Thymus (tissue), 11 donors: ENCODE measurements around the gene RASA3. TPM values are rescaled to one million over a fixed set of nuclear protein-coding genes. Genes with fewer than 3 reads are reported as not detected.

Source experiments
- DNase-seq, 9 donors: peaks; one replicate each; pipeline ENCODE4 v3.0.0-alpha.2; 2013; ENCODE audit warnings: low spot score in 9 of 9, low read depth in 6 of 9, missing footprints in 1 of 9
- H3K27ac ChIP-seq, 2 donors: one replicate each; pipeline ENCODE4 v1.5.1; 2013; ENCODE audit warnings: control low read depth in 1 of 2, low read depth in 1 of 2, low read length in 1 of 2, mild to moderate bottlenecking in 1 of 2, moderate library complexity in 1 of 2
- H3K27me3 ChIP-seq, 2 donors: one replicate each; pipeline ENCODE4 v1.5.1; 2013; ENCODE audit warnings: low read length in 1 of 2; ENCODE audit not compliant: control insufficient read depth in 2 of 2, insufficient read depth in 1 of 2
- H3K36me3 ChIP-seq, 2 donors: one replicate each; pipeline ENCODE4 v1.5.1; 2013; ENCODE audit warnings: low read length in 1 of 2, mild to moderate bottlenecking in 1 of 2, moderate library complexity in 1 of 2; ENCODE audit not compliant: control insufficient read depth in 2 of 2, insufficient read depth in 2 of 2
- H3K4me1 ChIP-seq, 2 donors: one replicate each; pipeline ENCODE4 v1.5.1; 2013; ENCODE audit warnings: low read length in 2 of 2; ENCODE audit not compliant: control insufficient read depth in 2 of 2, insufficient read depth in 2 of 2
- H3K4me3 ChIP-seq, 2 donors: one replicate each; pipeline ENCODE4 v1.5.1; 2013; ENCODE audit warnings: low read length in 2 of 2, control low read depth in 1 of 2, mild to moderate bottlenecking in 1 of 2
- H3K9me3 ChIP-seq, 2 donors: one replicate each; pipeline ENCODE4 v1.5.1; 2013; ENCODE audit warnings: low read length in 1 of 2, mild to moderate bottlenecking in 1 of 2; ENCODE audit not compliant: control insufficient read depth in 2 of 2, insufficient read depth in 1 of 2
- WGBS: extraction: QIAGEN DNeasy Blood & Tissue Kit; methylation state at CpG from one replicate; pipeline ENCODE4 v1.1.7; 2013; 5-methylcytosine and 5-hydroxymethylcytosine counted together
- polyA plus RNA-seq: library from polyadenylated mRNA; stranded (reverse); fragments of 200-250 nt; gene quantifications from one replicate; pipeline ENCODE4 v1.2.3, GENCODE V29; 2013
- total RNA-seq: library from RNA; stranded (reverse); fragments of 120-200 nt; gene quantifications from one replicate; pipeline ENCODE4 v1.2.4, GENCODE V29; 2013
- donor health status: healthy.

The RASA3 gene
- total and polyA plus RNA-seq, 2 donors, result 23.8 to 25.1 TPM

DNA sequence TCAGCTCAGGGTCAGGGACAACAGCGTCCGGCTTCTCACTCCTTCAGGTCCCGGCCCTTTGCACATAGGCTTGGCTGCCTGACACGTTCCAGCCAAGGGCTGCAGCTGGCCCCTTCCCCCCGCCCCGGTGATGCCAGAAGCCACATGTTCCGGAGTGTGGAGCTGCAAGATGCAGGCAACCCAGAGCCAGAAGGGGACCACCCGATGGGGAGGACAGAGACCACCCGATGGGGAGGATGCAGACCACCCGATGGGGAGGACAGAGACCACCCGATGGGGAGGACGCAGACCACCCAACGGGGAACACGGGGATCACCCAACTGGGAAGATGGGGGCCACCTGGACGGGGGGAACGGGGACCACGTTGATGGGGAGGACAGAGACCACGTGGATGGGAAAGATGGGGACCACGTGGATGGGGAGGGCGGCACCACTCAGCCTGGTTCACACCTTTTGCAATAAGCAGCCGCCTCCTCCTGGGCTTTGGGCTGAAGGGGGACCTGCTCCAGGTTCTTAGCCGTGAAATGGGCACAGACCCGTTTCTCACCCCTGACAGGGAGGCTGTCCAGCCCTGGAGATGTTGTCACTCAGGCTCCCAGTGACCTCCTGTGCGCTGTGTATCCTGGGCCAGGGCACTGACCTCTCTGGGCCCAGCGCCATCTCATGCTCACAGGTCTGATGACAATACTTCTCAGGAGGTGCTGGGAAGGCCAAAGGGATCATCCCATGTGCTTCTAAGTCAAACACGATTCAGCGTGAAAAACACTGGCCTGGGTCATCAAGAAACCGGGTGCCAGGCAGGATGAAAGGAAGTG lies 193.1 kb downstream of the RASA3 start:
- Histone ChIP-seq H3K4me1 (no peaks in the 10 kb centered on the region), H3K27me3 (peaks cover 0 to 35% of the 10 kb centered on the region in 2 donors), H3K27ac (no peak overlapping the region), H3K4me3 (no peak overlapping the region), H3K36me3 (no peaks in the 10 kb centered on the region), H3K9me3 (peaks cover 1 to 4% of the 10 kb centered on the region in 2 donors)
- WGBS, result 91% methylated on average over 28 of the region's 28 CpGs
- no peak for DNase-seq

DNA sequence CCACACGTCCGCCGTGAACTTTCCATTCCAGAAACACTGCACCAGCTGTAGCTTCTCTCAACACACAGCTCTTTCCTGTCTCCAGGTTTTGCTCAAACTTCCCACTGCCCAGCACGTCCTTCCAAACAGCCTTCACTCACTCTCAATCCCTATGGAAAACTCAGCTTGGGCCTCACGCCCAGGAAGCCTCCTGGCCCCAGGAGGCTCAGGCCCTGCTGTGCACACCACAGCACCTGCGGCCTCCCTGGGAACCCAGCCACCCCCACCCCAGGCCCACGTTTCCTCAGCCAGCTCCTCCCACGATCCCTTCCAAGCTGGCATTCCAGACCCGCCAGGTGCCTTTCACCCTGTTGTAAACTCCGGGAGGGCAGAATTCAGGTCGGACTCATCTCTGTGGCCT lies 193.7 kb downstream of the RASA3 start:
- Histone ChIP-seq H3K27ac (no peak overlapping the region), H3K27me3 (peaks cover 0 to 39% of the 10 kb centered on the region in 2 donors), H3K9me3 (peaks cover 0 to 1% of the 10 kb centered on the region in 2 donors), H3K4me1 (no peaks in the 10 kb centered on the region), H3K4me3 (no peak overlapping the region), H3K36me3 (no peaks in the 10 kb centered on the region)
- DNase-seq, result no peak
- WGBS, result 93% methylated on average over 11 of the region's 11 CpGs

DNA sequence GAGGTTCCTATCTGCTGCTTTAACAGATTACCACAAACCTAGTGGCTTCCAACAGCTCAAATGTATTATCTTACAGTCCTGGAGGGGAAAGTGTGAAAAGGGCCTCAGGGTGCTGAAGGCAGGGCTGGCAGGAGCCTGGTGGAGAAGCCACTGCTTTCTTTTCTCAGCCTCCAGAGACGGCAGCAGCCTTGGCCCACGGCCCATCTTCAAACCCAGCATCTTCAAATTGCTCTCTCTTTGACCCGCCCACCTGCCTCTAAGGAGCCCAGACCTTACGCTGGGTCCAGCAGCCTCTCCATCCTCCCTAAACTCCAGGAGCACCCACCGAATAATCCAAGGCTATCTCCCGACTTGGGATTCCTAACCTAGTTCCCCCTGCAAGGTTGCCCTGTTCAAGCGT lies 194.2 kb downstream of the RASA3 start:
- Histone ChIP-seq H3K27ac (no peak overlapping the region), H3K36me3 (no peaks in the 10 kb centered on the region)
- 83% methylated on average over 7 of the region's 7 CpGs for WGBS

DNA sequence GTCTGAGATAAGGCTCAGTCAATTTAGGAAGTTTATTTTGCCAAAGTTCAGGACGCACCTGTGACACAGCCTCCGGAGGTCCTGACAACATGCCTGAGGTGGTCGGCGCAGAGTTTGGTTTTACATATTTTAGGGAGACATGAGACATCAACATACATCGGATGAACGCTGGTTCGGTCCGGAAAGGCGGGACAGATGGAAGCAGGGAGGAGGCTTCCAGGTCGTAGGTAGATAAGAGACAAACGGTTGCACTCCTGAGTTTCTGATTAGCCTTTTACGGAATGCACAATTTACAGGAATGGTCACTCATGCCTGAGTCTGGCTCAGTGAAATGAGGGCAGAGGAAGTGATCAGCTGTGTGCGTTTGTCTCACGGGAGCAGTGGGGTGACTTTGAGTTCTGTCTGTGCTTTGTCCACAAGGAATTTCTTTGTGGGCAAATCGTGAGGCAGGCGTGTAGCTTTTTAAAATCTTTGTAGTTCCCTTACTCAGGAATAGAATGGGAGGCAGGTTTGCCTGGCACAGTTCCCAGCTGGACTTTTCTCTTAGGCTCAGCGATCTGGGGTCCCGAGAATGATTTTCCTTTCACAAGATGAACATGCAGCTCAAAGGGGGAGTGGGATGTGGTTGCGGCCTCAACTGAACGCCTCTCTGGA lies 194.8 kb downstream of the RASA3 start:
- H3K27ac ChIP-seq, result no peak overlapping the region
- H3K27me3 ChIP-seq, result peaks cover 0 to 39% of the 10 kb centered on the region in 2 donors
- H3K9me3 ChIP-seq, result peaks cover 0 to 1% of the 10 kb centered on the region in 2 donors
- no peaks in the 10 kb centered on the region for H3K36me3 ChIP-seq
- WGBS, result 92% methylated on average over 20 of the region's 20 CpGs
- H3K4me3 ChIP-seq, result no peak overlapping the region
- no peak for DNase-seq
- no peaks in the 10 kb centered on the region for H3K4me1 ChIP-seq

More for the DNA sequence above, 194.2 kb downstream of the RASA3 start:
- Histone ChIP-seq H3K27me3 (peaks cover 0 to 39% of the 10 kb centered on the region in 2 donors), H3K4me3 (no peak overlapping the region), H3K9me3 (peaks cover 0 to 1% of the 10 kb centered on the region in 2 donors), H3K4me1 (no peaks in the 10 kb centered on the region)
- DNase-seq, result no peak

DNA sequence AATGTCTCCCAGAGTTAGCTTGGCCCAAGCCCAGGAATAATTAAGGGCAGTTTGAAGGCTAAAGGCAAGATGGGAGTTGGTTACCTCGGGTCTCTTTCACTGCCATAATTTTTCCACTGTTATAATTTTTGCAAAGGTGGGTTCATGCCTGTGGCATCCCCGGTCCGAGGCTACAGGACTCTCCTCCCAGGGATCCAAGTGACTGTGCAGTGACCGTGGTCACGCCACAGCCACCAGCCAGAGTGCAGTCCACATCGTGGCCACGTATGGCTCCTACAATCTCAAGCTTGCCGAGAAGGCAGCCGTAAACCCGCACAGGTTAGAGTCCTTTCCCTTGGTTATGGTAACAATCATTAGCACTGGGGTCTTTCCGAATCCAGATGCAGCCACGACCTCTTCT lies 195.3 kb downstream of the RASA3 start:
- WGBS, result 95% methylated on average over 12 of the region's 12 CpGs
- Histone ChIP-seq H3K4me3 (no peak overlapping the region), H3K36me3 (no peaks in the 10 kb centered on the region), H3K9me3 (peaks cover 0 to 1% of the 10 kb centered on the region in 2 donors), H3K27ac (no peak overlapping the region), H3K27me3 (peaks cover 0 to 39% of the 10 kb centered on the region in 2 donors), H3K4me1 (no peaks in the 10 kb centered on the region)
- no peak for DNase-seq

DNA sequence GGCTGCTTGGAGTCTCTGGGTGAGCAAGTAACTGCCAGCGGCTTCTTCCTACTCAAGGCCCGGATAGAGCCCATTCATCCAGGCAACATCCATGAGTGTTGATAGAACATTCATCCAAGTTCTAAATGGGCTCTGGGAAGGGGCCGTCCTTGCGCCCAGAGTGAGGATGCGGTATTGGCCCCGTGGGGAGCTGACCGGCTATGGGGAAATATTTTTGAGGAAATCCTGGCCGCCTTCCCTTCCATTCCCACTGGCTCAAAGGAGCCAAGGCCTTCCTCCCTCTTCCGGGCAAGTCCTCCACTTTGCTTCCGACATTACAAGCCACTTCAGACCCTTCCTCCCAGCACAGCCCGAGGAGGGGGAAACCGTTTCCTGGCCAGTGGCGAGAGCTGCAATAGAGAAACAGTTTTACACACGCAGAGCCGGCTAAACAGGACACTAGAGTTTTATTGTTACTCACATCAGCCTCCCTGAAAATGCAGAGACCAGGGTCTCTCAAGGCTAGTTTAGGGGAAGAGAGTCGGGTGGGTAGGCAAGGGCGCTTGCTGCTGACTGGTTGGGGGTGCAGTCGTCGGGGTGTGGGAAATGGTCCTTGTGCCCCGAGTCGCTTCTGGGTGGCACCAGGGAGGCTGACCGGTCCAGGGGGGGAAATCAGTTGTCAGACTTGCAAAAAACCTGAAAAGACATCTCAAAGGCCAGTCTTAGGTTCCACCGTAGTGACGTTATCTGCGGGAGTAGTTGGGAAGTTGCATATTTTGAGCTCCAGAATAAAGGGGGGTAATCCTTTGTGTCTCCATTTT lies 196.1 kb downstream of the RASA3 start:
- H3K36me3 ChIP-seq, result no peaks in the 10 kb centered on the region
- WGBS, result 87% methylated on average over 25 of the region's 25 CpGs
- no peak for DNase-seq
- H3K9me3 ChIP-seq, result peaks cover 0 to 1% of the 10 kb centered on the region in 2 donors
- no peak overlapping the region for H3K27ac ChIP-seq
- H3K27me3 ChIP-seq, result peaks cover 0 to 36% of the 10 kb centered on the region in 2 donors
- H3K4me3 ChIP-seq, result no peak overlapping the region
- no peaks in the 10 kb centered on the region for H3K4me1 ChIP-seq

DNA sequence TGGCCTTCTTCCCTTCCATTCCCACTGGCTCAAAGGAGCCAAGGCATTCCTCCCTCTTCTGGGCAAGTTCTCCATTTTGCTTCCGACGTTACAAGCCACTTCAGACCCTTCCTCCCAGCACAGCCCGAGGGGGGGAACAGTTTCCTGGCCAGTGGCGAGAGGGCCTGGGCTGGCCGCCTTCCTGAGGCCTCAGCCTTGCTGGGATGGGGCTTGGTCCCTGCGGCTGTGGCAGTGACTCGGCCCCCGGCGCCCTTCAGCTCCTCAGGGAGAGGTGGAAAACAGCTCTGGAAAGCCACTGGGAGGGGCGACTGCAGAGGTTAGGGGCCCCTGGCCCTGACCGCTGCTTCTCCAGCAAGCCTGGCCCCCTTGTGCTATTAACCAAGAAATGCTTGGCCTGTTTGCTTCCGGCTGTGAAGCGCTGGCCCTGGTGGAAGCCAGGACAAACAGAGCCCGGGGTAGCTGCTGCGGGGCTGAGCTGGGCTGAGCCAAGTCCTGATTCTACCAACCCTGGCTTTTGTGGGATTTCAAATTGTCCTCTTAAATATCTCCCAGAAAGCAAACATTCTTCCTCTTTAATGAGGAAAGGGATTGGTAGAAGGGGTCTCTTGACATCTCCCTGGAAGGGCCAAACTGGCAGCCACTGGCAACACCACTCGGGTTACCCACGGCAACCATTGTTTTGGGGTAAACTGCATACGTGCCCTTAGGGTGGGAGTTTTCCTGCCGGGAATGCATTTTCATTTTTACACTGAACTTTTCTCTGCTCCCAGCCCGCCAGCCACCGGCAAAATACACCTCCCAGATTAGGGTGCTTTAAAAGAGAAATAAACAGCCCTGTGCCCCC lies 197.2 kb downstream of the RASA3 start:
- peaks cover 0 to 1% of the 10 kb centered on the region in 2 donors for H3K9me3 ChIP-seq
- H3K4me3 ChIP-seq, result no peak overlapping the region
- peaks cover 0 to 37% of the 10 kb centered on the region in 2 donors for H3K27me3 ChIP-seq
- H3K36me3 ChIP-seq, result no peaks in the 10 kb centered on the region
- H3K27ac ChIP-seq, result no peak overlapping the region
- no peak for DNase-seq
- no peaks in the 10 kb centered on the region for H3K4me1 ChIP-seq
- 76% methylated on average over 21 of the region's 21 CpGs for WGBS

DNA sequence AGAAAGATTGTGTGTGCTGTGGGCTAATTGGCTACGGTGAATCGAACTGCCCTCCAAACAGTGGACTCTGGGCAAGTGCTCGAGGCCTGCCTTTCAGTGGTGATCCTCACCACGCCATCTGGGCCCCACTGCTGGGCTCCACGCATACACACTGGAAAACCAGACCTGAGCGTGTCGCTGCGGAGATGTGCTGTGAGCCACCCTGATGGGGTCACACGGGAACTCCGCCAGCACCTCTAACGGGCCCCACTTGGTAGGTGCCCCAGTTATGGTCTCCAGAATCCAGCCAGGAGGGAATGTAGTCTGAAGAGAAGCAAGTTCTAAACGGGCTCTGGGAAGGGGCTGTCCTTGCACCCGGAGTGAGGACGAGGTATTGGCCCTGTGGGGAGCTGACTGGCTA lies 197.8 kb downstream of the RASA3 start:
- Histone ChIP-seq H3K36me3 (no peaks in the 10 kb centered on the region), H3K27me3 (peaks cover 0 to 34% of the 10 kb centered on the region in 2 donors), H3K4me3 (no peak overlapping the region), H3K9me3 (peaks cover 0 to 1% of the 10 kb centered on the region in 2 donors), H3K4me1 (no peaks in the 10 kb centered on the region), H3K27ac (no peak overlapping the region)
- WGBS, result 94% methylated on average over 14 of the region's 14 CpGs
- no peak for DNase-seq
